Progenitor cell of endocrine pancreas (in vitro differentiated cells): Measurements from ENCODE around the gene PNLIP. TPM values are rescaled to one million over a fixed set of nuclear protein-coding genes. Genes with fewer than 3 reads are reported as not detected.

Experiments
- DNase-seq: peaks from one replicate; pipeline ENCODE4 v3.0.0; 2021; ENCODE audit warnings: low spot score; ENCODE audit not compliant: unreplicated experiment
- H3K27ac Mint-ChIP-seq: 2 replicates; pipeline ENCODE4 v1.8.0; 2021; ENCODE audit warnings: mild to moderate bottlenecking, moderate library complexity, mixed read lengths
- H3K27me3 Mint-ChIP-seq: 2 replicates; pipeline ENCODE4 v1.8.0; 2021; ENCODE audit warnings: mixed read lengths
- H3K36me3 Mint-ChIP-seq: 2 replicates; pipeline ENCODE4 v1.8.0; 2022; ENCODE audit warnings: mixed read lengths; ENCODE audit not compliant: insufficient read depth
- H3K4me1 Mint-ChIP-seq: 2 replicates; pipeline ENCODE4 v1.8.0; 2021; ENCODE audit warnings: low read depth, mixed read lengths
- H3K4me3 Mint-ChIP-seq: 2 replicates; pipeline ENCODE4 v1.8.0; 2021; ENCODE audit warnings: low read depth, mild to moderate bottlenecking, moderate library complexity, mixed read lengths
- H3K9me3 Mint-ChIP-seq: 2 replicates; pipeline ENCODE4 v1.8.0; 2021; ENCODE audit warnings: low read depth, mixed read lengths
- total RNA-seq: library from RNA; stranded (reverse); gene quantifications from 2 replicates; pipeline ENCODE4 v1.2.1, GENCODE V29; 2021
- TF ChIP-seq, protein P1 (sequence below): fragments of 200-600 bp; sonication (generic); IDR thresholded peaks from one replicate; pipeline ENCODE4 v1.5.0; 2021; ENCODE audit warnings: antibody characterized with exemption, mild to moderate bottlenecking; ENCODE audit not compliant: unreplicated experiment

Gene PNLIP
- total RNA-seq, 1 donor from 2014 or later, result not detected

DNA sequence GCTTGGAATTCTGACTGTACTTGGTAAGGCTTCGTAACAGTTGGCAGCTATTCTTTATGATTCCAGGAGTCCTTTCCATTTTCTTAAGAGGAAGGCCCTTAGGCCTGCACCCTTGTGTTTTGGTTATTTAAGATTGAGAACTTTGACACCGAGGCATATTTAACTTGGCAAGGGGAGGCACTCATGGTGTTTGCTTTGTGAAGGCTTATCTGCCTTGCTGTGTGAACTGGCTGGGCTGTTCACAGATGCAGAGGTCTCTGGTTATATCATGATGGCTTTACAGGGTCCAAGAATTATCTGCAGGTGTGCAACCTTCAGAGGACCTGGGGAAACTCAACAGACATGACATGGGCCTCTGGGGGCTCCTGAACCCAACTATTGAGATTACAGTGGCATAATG, 44.2 kb downstream of the PNLIP start:
- Mint-ChIP-seq H3K4me1 (peaks cover 11% of the 10 kb centered on the region), H3K4me3 (no peak overlapping the region), H3K36me3 (no peaks in the 10 kb centered on the region), H3K27me3 (peaks cover 51% of the 10 kb centered on the region), H3K9me3 (no peaks in the 10 kb centered on the region), H3K27ac (no peak overlapping the region)
- TF ChIP-seq, protein P1, sequence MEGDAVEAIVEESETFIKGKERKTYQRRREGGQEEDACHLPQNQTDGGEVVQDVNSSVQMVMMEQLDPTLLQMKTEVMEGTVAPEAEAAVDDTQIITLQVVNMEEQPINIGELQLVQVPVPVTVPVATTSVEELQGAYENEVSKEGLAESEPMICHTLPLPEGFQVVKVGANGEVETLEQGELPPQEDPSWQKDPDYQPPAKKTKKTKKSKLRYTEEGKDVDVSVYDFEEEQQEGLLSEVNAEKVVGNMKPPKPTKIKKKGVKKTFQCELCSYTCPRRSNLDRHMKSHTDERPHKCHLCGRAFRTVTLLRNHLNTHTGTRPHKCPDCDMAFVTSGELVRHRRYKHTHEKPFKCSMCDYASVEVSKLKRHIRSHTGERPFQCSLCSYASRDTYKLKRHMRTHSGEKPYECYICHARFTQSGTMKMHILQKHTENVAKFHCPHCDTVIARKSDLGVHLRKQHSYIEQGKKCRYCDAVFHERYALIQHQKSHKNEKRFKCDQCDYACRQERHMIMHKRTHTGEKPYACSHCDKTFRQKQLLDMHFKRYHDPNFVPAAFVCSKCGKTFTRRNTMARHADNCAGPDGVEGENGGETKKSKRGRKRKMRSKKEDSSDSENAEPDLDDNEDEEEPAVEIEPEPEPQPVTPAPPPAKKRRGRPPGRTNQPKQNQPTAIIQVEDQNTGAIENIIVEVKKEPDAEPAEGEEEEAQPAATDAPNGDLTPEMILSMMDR, result no peak
- DNase-seq, result no peak

DNA sequence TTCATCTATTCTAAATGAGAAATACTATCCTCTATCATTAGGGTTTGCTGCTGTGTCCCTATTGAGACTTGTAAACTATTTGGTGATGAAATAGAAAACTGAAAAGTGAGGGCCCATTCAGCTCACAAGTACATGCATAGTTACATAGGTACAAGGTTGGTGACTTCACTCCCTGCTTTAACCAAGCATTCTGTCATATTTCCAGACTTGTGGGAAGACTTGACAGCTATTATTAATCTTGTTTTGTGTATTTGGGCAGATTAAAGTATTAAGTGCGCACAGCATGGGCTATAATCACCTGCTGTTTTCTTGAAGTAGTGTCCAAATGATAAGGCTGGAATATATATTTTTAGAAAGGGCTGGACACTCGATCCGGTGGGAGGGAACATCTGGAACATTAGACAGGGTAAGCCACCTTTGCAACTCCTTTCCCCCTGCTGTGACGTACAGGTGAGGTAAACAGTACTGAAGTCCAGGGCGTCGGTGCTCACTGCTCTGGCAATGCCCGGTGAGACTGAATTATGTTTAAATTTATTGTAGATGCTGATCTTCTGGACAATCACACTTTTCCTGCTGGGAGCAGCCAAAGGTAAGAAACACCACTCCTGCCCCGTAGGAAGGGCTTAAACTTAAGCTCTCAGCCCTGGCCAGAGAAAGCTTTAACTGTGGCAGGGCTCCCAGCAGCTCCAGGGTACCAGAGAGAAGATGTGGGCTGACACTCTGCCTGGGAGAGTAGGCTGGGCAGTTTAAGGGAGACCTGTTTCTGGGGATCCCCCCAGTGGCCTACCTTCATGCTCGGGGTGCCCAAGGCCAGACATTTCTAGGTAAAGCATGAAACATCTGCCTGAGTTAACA, 45.1 kb downstream of the PNLIP start, which contains the start of gene PNLIPRP1:
Gene PNLIPRP1, plus strand, starts transcription at position 370 of the 855 bp plus-strand sequence. Its CDS starts 171 bp downstream, at position 541.
- H3K36me3 Mint-ChIP-seq, result no peaks in the 10 kb centered on the region
- DNase-seq, result no peak
- H3K4me1 Mint-ChIP-seq, result peaks cover 11% of the 10 kb centered on the region
- H3K4me3 Mint-ChIP-seq, result no peak within 1 kb of the TSS
- H3K27ac Mint-ChIP-seq, result no peak within 1 kb of the TSS
- peaks cover 57% of the 10 kb centered on the region for H3K27me3 Mint-ChIP-seq
- TF ChIP-seq, protein P1, result no peak
- H3K9me3 Mint-ChIP-seq, result no peaks in the 10 kb centered on the region

DNA sequence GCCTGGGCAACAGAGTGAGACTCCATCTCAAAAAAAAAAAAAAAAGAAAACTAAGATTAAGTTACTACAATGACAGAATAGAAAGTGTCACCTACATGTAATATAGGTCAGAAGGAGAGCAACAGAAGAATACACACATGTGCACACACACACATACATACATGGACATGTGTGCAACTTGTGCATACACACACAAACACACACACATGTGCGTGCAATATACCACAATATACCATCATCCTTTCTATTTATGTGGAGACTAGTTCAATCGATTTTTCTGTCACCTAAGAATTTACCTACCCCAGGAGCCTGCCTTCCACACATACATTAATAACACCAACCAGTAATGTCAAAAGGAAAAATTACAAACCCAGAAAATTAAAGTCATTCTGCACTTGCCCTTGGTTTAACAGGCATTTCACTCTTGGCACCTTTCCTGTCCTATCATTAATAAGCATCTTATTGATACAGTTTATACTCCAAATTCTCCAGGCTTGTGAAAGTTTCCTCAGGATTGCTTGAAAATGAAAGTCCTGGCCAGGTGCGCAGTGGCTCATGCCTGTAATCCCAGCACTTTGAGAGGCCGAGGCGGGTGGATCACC, 47.5 kb downstream of the PNLIP start:
- Mint-ChIP-seq H3K36me3 (no peaks in the 10 kb centered on the region), H3K4me1 (peaks cover 11% of the 10 kb centered on the region), H3K4me3 (no peak overlapping the region), H3K27ac (no peak overlapping the region), H3K9me3 (no peaks in the 10 kb centered on the region), H3K27me3 (peaks cover 54% of the 10 kb centered on the region)
- DNase-seq, result no peak
- TF ChIP-seq, protein P1, result no peak

DNA sequence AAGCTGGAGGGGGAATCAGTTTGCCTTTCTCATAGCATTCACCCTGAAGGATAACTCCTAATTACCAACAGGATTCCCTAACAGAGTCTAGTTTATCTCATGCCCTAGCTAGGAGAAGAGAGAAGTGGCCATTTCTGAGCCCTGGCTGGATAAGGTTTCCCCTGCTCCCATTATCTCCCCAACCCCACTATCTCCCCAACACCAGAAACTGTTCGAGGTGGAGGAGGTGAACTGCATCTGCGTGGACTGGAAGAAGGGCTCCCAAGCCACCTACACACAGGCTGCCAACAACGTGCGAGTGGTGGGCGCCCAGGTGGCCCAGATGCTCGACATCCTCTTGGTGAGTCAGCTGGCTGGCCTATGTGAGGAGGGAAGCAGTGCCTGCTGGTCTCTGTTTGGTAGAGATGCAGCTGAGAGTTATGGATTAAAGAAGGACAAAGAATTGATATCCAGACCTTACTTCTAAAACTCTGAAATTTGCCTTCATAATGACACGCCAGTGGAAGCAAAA, 48.8 kb downstream of the PNLIP start:
- Mint-ChIP-seq H3K4me3 (no peak overlapping the region), H3K27me3 (peaks cover 60% of the 10 kb centered on the region), H3K4me1 (peaks cover 11% of the 10 kb centered on the region), H3K36me3 (no peaks in the 10 kb centered on the region), H3K9me3 (no peaks in the 10 kb centered on the region), H3K27ac (no peak overlapping the region)
- no peak for DNase-seq
- TF ChIP-seq, protein P1, result no peak

DNA sequence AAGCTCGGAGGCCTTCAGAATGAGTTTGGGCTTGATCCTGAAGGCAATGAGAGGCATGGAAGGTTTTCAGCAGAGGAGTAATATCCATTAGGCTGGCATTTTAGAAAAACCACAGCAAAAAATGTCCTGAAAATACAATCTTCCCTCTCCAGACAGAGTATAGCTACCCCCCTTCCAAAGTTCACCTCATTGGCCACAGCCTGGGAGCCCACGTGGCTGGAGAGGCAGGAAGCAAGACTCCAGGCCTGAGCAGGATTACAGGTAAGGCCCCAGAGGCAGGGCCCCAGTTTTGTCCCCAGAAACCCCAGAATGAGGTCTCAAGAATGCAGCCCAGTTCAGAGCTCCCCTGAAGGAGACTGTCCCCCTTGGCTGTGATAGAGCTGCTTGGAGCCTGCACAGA, 50.3 kb downstream of the PNLIP start:
- Mint-ChIP-seq H3K9me3 (no peaks in the 10 kb centered on the region), H3K4me1 (no peaks in the 10 kb centered on the region), H3K27me3 (peaks cover 67% of the 10 kb centered on the region), H3K27ac (no peak overlapping the region), H3K4me3 (no peak overlapping the region), H3K36me3 (no peaks in the 10 kb centered on the region)
- DNase-seq, result no peak
- TF ChIP-seq, protein P1, result no peak
